ENCODE results near the gene RNF181. TPM values are rescaled to one million over a fixed set of nuclear protein-coding genes. Genes with fewer than 3 reads are reported as not detected.

The RNF181 gene
- total and polyA plus RNA-seq, 2 of the 13 experiments (the other 11 are each of a cell fraction or from before 2014, with no cell fraction given), result 224 to 578 TPM

- TSS peak; percentile 82 for BruUV-seq (replicated peaks)
- no peak overlapping the region for H2AFZ ChIP-seq (ENCODE audit: low read length)
- TF ChIP-seq ZMYM2 (CRISPR knock-in tag; IDR thresholded peaks at IDR 0.05), result no peak
- TF ChIP-seq ZNF75D (CRISPR knock-in tag; IDR thresholded peaks at IDR 0.05; ENCODE audit: borderline replicate concordance), result no peak
- no peak for TF ChIP-seq ZNF496 (CRISPR knock-in tag; IDR thresholded peaks at IDR 0.05; ENCODE audit: insufficient replicate concordance)
- TF ChIP-seq TCF7L2 (IDR thresholded peaks at IDR 0.05; ENCODE audit: low read depth, low read length), result no peak
- no peak for TF ChIP-seq CHD2 (IDR thresholded peaks at IDR 0.05; ENCODE audit: low read depth, low read length)
- peak; percentile 66 for TF ChIP-seq THAP9 (CRISPR knock-in tag; IDR thresholded peaks at IDR 0.05; ENCODE audit: borderline replicate concordance)
- no peak for TF ChIP-seq NCOA5 (CRISPR knock-in tag; IDR thresholded peaks at IDR 0.05)
- peak; percentile 27; the same call in 1 of the 2 replicates for TF ChIP-seq SALL2 (CRISPR knock-in tag; IDR thresholded peaks at IDR 0.05)
- no peak for TF ChIP-seq ZNF441 (CRISPR knock-in tag; IDR thresholded peaks at IDR 0.05; ENCODE audit: borderline replicate concordance)
- no peak for TF ChIP-seq TAF15 (IDR thresholded peaks at IDR 0.05; ENCODE audit: low read depth, low read length, poor library complexity, severe bottlenecking)
- no peak; the same call in 1 of the 2 replicates for TF ChIP-seq NFKB2 (CRISPR knock-in tag; IDR thresholded peaks at IDR 0.05; ENCODE audit: borderline replicate concordance)
- peak; percentile 28; the same call in 1 of the 2 replicates for TF ChIP-seq PBX2 (CRISPR knock-in tag; IDR thresholded peaks at IDR 0.05)
- TF ChIP-seq MIER3 (CRISPR knock-in tag; IDR thresholded peaks at IDR 0.05; ENCODE audit: borderline replicate concordance), result peak; percentile 96; the same call in 1 of the 2 replicates
- TF ChIP-seq SMAD9 (CRISPR knock-in tag; IDR thresholded peaks at IDR 0.05), result no peak; the same call in 1 of the 2 replicates
- TF ChIP-seq NRL (CRISPR knock-in tag; IDR thresholded peaks at IDR 0.05; ENCODE audit: borderline replicate concordance), result 0 out of 2 replicates have a peak, but pooled peaks have one; percentile 54
- TF ChIP-seq RAD51 (IDR thresholded peaks at IDR 0.05; ENCODE audit: borderline replicate concordance), result no peak; the same call in 1 of the 2 replicates
- peak; percentile 98 for TF ChIP-seq SAP130 (CRISPR knock-in tag; IDR thresholded peaks at IDR 0.05; ENCODE audit: low read depth)
- TF ChIP-seq ZNF343 (CRISPR knock-in tag; IDR thresholded peaks at IDR 0.05), result peak; percentile 78
- TF ChIP-seq HHEX (CRISPR knock-in tag; IDR thresholded peaks at IDR 0.05), result no peak
- TF ChIP-seq ZNF530 (CRISPR knock-in tag; IDR thresholded peaks at IDR 0.05; ENCODE audit: low read depth), result no peak
- TF ChIP-seq ZBTB38 (CRISPR knock-in tag; IDR thresholded peaks at IDR 0.05), result 0 out of 2 replicates have a peak, but pooled peaks have one; percentile 13
Observed at GRCh38 chr2:85584857-85585780, 10.4 kb upstream of the RNF181 start.

More at GRCh38 chr2:85584857-85585780, 10.4 kb upstream of the RNF181 start:
- H3K79me2 ChIP-seq (ENCODE audit: insufficient read depth, low read length), result no peaks in the 10 kb centered on the region
- H3K9me3 ChIP-seq (ENCODE audit: low read length), result no peaks in the 10 kb centered on the region
- H3K9ac ChIP-seq (ENCODE audit: insufficient read depth, low read depth, low read length), result peak overlapping the region; percentile 96
- WGBS (ENCODE audit: low lambda C conversion rate), result 15% methylated on average over 9 of the region's 9 CpGs
- H4K20me1 ChIP-seq (ENCODE audit: insufficient read depth, low read length), result no peaks in the 10 kb centered on the region
- peak; percentile 97 for FAIRE-seq
- ChIA-PET POLR2A (interaction anchor here (0.6 to 22.7 kb wide), 17 partner anchors 8 to 259 kb away, joined by 3 to 795 read pairs (median 4); partner anchors contain the start of genes C2orf68, GGCX, MAT2A and RNF181), CTCF (ENCODE audit: low intra/inter-chr PET ratio, low total read pairs) (no interaction called here)
- in situ Hi-C loops (cut with HindIII; ENCODE audit: extremely low pct_ligation_motif_present, low pct_unique_long_range_greater_than_20kb), result no loop called here
- peak; percentile 96 for DNase-seq (ENCODE audit: low spot score)
- peak overlapping the region; percentile 99 for H3K27ac ChIP-seq (ENCODE audit: extremely low read length, insufficient read depth, low read length)
- peak; percentile 88 for ATAC-seq
- peaks cover 80% of the 10 kb centered on the region for H3K4me1 ChIP-seq (ENCODE audit: insufficient read depth, low read length)
- H3K4me2 ChIP-seq (ENCODE audit: low read depth, low read length), result peak overlapping the region; percentile 100
- no peaks in the 10 kb centered on the region for H3K27me3 ChIP-seq (ENCODE audit: control insufficient read depth in 1 of 2, insufficient read depth in 2 of 2, low read length in 2 of 2)
- peak overlapping the region; percentile 64 to 83 (median 65) for H3K4me3 ChIP-seq (replicated peaks in 1 of 3; ENCODE audit: insufficient read depth in 1 of 3, low read depth in 2 of 3, low read length in 3 of 3)
- intact Hi-C loops (cut with micrococcal nuclease; ENCODE audit: unreplicated experiment), result loop anchor here (1.0 to 2.0 kb wide), 5 partner anchors 8 to 32 kb away; partner anchors contain the start of genes RNF181, TMEM150A, USP39 and VAMP8
- H3K36me3 ChIP-seq (replicated peaks in 1 of 2; ENCODE audit: control insufficient read depth in 1 of 2, insufficient read depth in 2 of 2, low read length in 2 of 2), result peaks cover 0 to 7% of the 10 kb centered on the region in 2 experiments; a peak in 4 of 5 replicates
